ENCODE data around the gene BTBD9. TPM values are rescaled to one million over a fixed set of nuclear protein-coding genes. Genes with fewer than 3 reads are reported as not detected.

Gene BTBD9
- total and polyA plus RNA-seq, 9 of the 15 experiments (the other 6 are each of a cell fraction or from before 2014, with no cell fraction given) = 0.08 to 1.6 (median 0.58) TPM

DNA sequence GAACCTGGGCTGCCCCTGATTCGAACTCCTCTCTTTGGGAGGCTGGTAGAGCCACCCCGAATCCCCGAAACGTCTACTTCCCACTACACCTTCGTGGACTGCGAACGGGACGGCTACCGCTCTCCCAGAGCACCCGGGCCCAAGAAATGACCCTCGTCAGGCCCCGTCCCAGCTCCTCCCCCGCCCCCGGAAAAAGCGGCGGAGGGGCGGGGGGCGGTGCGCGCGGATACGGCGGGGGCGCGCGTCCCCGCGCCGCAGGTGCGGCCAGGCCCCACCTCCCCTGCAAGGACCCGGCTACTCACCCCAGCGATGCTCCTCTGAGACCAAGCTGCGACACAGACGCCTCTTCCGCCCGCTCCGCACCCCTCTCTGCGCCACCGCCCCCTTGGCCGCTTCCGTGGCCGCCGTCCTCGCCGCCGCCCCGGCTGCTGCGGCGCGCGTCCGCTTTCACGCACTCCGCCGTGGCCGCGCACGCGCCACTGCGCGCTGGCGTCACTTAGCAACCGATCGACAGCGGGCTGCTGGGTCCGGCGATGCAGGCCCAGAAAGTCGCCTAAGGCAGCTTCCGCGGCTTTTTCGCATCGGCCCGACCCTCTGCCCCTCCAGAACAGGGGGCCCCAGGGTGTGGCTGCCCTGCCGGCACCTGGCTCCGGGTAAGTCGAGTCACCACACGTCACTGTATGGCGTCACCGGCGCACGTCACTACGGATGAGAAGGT is at the start of gene BTBD9 (continued):
- TF ChIP-seq, protein P1, sequence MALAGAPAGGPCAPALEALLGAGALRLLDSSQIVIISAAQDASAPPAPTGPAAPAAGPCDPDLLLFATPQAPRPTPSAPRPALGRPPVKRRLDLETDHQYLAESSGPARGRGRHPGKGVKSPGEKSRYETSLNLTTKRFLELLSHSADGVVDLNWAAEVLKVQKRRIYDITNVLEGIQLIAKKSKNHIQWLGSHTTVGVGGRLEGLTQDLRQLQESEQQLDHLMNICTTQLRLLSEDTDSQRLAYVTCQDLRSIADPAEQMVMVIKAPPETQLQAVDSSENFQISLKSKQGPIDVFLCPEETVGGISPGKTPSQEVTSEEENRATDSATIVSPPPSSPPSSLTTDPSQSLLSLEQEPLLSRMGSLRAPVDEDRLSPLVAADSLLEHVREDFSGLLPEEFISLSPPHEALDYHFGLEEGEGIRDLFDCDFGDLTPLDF (CRISPR knock-in tag; IDR thresholded peaks at IDR 0.05) = no peak
- TF ChIP-seq, protein P2, sequence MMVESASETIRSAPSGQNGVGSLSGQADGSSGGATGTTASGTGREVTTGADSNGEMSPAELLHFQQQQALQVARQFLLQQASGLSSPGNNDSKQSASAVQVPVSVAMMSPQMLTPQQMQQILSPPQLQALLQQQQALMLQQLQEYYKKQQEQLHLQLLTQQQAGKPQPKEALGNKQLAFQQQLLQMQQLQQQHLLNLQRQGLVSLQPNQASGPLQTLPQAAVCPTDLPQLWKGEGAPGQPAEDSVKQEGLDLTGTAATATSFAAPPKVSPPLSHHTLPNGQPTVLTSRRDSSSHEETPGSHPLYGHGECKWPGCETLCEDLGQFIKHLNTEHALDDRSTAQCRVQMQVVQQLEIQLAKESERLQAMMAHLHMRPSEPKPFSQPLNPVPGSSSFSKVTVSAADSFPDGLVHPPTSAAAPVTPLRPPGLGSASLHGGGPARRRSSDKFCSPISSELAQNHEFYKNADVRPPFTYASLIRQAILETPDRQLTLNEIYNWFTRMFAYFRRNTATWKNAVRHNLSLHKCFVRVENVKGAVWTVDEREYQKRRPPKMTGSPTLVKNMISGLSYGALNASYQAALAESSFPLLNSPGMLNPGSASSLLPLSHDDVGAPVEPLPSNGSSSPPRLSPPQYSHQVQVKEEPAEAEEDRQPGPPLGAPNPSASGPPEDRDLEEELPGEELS (CRISPR knock-in tag; IDR thresholded peaks at IDR 0.05; ENCODE audit: borderline replicate concordance) = no peak
- TF ChIP-seq ZNF12 (CRISPR knock-in tag; IDR thresholded peaks at IDR 0.05) (peak; percentile 72), RBFOX2 (IDR thresholded peaks at IDR 0.05; ENCODE audit: low read depth, low read length) (peak; percentile 68), TSC22D4 (tag; IDR thresholded peaks at IDR 0.05) (no peak), NFYB (IDR thresholded peaks at IDR 0.05; ENCODE audit: extremely low read depth, insufficient read length) (no peak), SMARCE1 (IDR thresholded peaks at IDR 0.05) (no peak), NCOA6 (IDR thresholded peaks at IDR 0.05) (0 out of 2 replicates have a peak, but pooled peaks have one; percentile 35), BACH1 (tag; IDR thresholded peaks at IDR 0.05) (no peak; the same call in 1 of the 2 replicates), ETV6 (IDR thresholded peaks at IDR 0.05; ENCODE audit: borderline replicate concordance in 1 of 2, low read depth in 2 of 2, low read length in 1 of 2) (no peak), ETV6 (CRISPR knock-in tag; IDR thresholded peaks at IDR 0.05; ENCODE audit: borderline replicate concordance) (no peak), ZNF165 (CRISPR knock-in tag; IDR thresholded peaks at IDR 0.05; ENCODE audit: borderline replicate concordance) (no peak), ZBTB34 (CRISPR knock-in tag; IDR thresholded peaks at IDR 0.05) (no peak), NR3C1 (CRISPR knock-in tag; IDR thresholded peaks at IDR 0.05) (no peak), ZNF589 (CRISPR knock-in tag; IDR thresholded peaks at IDR 0.05; ENCODE audit: low read depth) (peak; percentile 90), ARID4B (CRISPR knock-in tag; IDR thresholded peaks at IDR 0.05) (peak; percentile 67), ZNF143 (CRISPR knock-in tag; IDR thresholded peaks at IDR 0.05) (no peak), SMARCC2 (IDR thresholded peaks at IDR 0.05; ENCODE audit: low read depth) (no peak)
